Neutrophil (primary cell): ENCODE results near the gene AVPI1.

Experiments used
- H3K27ac ChIP-seq: fragments of 200-600 bp; sonication (generic); 2 replicates; pipeline ENCODE4 v1.5.1; 2016; ENCODE audit warnings: mild to moderate bottlenecking, moderate library complexity
- H3K27me3 ChIP-seq: fragments of 200-600 bp; sonication (generic); 2 replicates; pipeline ENCODE4 v1.6.0; 2016; ENCODE audit warnings: mild to moderate bottlenecking
- H3K36me3 ChIP-seq: fragments of 200-600 bp; sonication (generic); 2 replicates; pipeline ENCODE4 v1.5.1; 2017
- H3K4me1 ChIP-seq, 2 experiments: fragments of 200-600 bp in 1 of 2; sonication (generic) in 1 of 2; 1 replicate in 1 of 2; 2 replicates in 1 of 2; pipeline versions ENCODE4 v1.5.1 to v1.6.1; 2013 to 2016; ENCODE audit warnings: low read depth in 1 of 2, low read length in 1 of 2, mild to moderate bottlenecking in 1 of 2, moderate library complexity in 1 of 2; ENCODE audit not compliant: control insufficient read depth in 1 of 2, insufficient read depth in 1 of 2
- H3K4me3 ChIP-seq, 2 experiments: fragments of 200-600 bp in 1 of 2; sonication (generic) in 1 of 2; 1 replicate in 1 of 2; 2 replicates in 1 of 2; pipeline ENCODE4 v1.5.1; 2013 to 2016; ENCODE audit warnings: low read depth in 1 of 2, low read length in 1 of 2, mild to moderate bottlenecking in 1 of 2, moderate library complexity in 1 of 2
- H3K9me3 ChIP-seq: fragments of 200-600 bp; sonication (generic); 2 replicates; pipeline ENCODE4 v1.5.1; 2016
- TF ChIP-seq, protein P1 (sequence below): fragments of 200-600 bp; sonication (generic); IDR thresholded peaks from 2 replicates; pipeline ENCODE4 v1.5.1; 2016; ENCODE audit warnings: antibody characterized with exemption

AVPI1 gene

DNA sequence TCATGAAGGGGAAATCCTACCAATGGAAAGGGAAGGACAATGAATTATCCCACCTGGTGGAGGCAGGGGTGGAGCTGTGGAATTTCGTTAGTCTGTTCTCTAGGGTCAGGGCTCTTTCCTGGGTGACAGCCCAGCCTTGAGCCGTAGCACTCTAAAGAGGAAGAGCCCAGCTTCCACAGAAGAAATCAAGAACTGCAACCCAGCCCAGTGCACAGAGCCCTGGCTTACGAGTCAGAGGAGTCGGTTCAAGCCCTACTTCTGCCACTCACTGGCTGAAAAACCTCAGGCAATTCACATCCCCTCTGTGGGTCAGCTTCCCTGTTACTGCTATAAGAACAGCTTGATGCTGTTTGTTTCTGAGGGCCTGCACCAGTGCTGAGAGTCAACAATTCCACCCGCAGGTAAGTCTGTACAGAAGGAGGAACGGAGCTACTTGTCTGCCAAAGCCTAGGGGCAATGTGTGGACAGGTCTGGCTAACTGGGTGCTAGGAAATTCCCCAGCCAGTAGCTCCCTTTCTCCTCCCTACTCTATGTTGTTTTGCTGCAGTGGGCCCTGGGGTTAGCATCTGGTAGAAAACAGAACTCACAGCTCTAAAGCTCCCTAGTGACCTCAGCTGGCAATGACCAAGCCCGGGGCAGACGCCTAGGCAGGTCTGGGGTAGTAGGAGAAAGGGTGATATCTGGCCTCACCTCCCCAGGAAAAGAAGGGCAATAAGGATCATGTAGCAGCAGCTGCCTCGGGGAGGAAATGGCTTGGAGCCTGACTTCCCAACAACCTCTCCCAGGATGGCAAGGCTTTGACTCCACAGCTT is 3.3 kb downstream of the AVPI1 start:
- Histone ChIP-seq H3K4me1 (peaks cover 15% of the 10 kb centered on the region in 2 experiments), H3K27me3 (peaks cover 26% of the 10 kb centered on the region), H3K9me3 (no peaks in the 10 kb centered on the region), H3K4me3 (no peak overlapping the region), H3K27ac (no peak overlapping the region), H3K36me3 (no peaks in the 10 kb centered on the region)
- TF ChIP-seq, protein P1, sequence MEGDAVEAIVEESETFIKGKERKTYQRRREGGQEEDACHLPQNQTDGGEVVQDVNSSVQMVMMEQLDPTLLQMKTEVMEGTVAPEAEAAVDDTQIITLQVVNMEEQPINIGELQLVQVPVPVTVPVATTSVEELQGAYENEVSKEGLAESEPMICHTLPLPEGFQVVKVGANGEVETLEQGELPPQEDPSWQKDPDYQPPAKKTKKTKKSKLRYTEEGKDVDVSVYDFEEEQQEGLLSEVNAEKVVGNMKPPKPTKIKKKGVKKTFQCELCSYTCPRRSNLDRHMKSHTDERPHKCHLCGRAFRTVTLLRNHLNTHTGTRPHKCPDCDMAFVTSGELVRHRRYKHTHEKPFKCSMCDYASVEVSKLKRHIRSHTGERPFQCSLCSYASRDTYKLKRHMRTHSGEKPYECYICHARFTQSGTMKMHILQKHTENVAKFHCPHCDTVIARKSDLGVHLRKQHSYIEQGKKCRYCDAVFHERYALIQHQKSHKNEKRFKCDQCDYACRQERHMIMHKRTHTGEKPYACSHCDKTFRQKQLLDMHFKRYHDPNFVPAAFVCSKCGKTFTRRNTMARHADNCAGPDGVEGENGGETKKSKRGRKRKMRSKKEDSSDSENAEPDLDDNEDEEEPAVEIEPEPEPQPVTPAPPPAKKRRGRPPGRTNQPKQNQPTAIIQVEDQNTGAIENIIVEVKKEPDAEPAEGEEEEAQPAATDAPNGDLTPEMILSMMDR = no peak

DNA sequence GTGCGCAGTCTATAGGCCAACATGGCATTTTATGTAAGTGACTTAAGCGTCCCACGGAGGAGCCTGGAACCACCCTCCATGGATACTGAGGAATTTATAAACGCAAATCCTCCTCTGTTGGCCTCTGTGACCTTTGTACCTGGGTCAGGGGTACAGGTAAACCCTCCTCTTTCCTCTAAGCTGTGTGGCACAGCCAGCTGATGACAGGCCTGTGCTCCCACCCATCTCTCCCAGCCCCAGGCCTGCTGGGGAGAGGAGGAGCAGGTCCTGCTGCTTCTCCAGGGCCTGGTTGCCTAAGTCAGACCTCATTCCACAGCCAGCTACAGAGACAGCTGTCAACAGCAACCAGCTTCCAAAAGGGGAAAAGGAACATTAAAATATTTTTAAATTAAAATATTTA is 5.0 kb downstream of the AVPI1 start:
- H3K27ac ChIP-seq = no peak overlapping the region
- peaks cover 7 to 9% of the 10 kb centered on the region in 2 experiments for H3K4me1 ChIP-seq
- no peaks in the 10 kb centered on the region for H3K36me3 ChIP-seq
- no peaks in the 10 kb centered on the region for H3K9me3 ChIP-seq
- H3K4me3 ChIP-seq = no peak overlapping the region
- peaks cover 11% of the 10 kb centered on the region for H3K27me3 ChIP-seq
- TF ChIP-seq, protein P1 = no peak

DNA sequence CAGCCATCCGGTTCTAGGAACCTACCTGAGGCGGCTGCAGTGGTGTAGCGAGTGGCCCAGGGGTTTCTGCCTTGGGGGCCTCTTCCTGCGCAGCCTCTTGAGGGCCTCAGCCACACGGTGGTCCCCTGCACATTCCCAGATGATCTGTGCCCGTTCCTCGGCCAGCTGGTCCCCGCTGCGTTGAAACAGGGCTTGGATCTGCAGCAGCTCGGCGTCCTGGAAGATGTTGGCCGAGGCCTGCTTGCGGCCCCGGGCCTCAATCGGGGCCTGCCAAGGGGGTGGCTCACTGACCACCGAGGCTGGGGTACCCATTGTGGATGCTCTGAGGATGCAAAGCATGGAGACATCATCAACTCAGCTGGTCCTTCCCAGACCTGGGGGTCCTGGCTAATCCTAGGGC is 7.4 kb downstream of the AVPI1 start:
- TF ChIP-seq, protein P1 = no peak
- H3K4me3 ChIP-seq = no peak overlapping the region
- H3K9me3 ChIP-seq = no peaks in the 10 kb centered on the region
- H3K36me3 ChIP-seq = no peaks in the 10 kb centered on the region
- H3K27ac ChIP-seq = no peak overlapping the region
- H3K27me3 ChIP-seq = no peaks in the 10 kb centered on the region
- H3K4me1 ChIP-seq = no peaks in the 10 kb centered on the region

DNA sequence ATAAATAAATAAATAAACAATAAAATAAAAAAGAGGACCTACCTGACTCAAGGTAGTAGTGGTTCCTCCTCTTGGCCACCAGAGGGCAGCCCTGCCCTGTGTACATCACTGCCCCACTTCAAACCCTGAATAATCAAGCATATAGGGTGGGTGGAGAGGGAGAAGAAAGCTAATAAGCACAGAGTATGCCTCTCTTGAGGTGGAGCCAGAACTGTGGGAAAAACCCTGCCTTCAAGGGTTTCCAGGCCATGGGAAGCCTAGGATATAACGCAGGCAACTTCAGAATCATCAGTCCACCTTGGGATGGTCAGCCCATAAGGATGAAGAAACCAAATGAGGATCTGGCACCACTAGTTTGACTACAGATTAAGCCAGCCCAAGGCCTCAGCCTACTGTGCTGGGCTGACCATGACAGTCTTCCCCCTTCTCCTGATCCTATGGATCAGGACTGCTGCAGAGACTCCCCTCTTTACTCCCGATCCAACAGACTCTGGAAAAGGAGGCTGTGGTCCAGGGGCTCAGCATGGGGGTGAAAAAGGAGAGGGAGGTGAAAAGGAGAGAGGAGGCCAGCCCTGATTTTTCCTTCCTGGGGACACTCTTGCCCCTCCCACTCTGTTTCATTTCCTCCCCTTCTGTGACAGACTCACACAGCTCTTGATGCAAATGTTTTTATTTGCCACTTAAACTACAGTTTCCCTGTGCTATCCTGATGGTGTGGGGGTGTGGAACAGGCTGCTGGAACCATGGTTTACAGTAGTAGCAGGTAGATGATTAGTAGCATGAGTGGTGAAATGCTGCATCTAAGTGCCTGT is 10.1 kb downstream of the AVPI1 start:
- H3K27me3 ChIP-seq = no peaks in the 10 kb centered on the region
- no peaks in the 10 kb centered on the region for H3K36me3 ChIP-seq
- TF ChIP-seq, protein P1 = peak; percentile 78
- no peaks in the 10 kb centered on the region for H3K4me1 ChIP-seq
- no peaks in the 10 kb centered on the region for H3K9me3 ChIP-seq
- H3K27ac ChIP-seq = no peak overlapping the region
- H3K4me3 ChIP-seq = no peak overlapping the region

DNA sequence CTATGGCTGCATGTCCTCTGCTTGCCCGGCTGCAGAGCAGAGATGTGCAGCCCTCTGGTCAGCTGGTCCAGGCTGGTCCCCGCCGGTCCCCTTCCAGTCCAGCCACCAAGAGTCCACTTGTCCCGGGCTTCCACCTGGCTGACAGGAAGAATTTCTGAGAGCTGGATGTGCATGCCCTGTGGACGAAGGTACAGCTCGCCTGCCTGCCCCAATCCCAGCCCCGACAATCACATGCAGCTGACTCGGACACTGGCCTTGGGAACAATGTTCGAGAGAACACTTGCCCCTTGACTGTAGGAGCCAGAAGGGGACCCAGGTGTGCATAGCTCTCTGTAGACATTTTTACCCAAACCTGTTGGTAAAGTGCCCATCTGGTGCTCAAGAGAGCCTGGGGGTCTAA is 11.8 kb downstream of the AVPI1 start:
- Histone ChIP-seq H3K4me3 (no peak overlapping the region), H3K27ac (no peak overlapping the region), H3K4me1 (no peaks in the 10 kb centered on the region), H3K36me3 (no peaks in the 10 kb centered on the region), H3K9me3 (no peaks in the 10 kb centered on the region), H3K27me3 (no peaks in the 10 kb centered on the region)
- TF ChIP-seq, protein P1 = no peak
